Loucy (cell line): ENCODE measurements around the gene OR5AU1.

ENCODE experiments used
- H2AFZ ChIP-seq: fragments of 200-600 bp; sonication (generic); 2 replicates; pipeline ENCODE4 v1.6.0; 2016; ENCODE audit warnings: antibody characterized with exemption, mild to moderate bottlenecking, low read length, moderate library complexity
- H3F3A ChIP-seq: fragments of 200-600 bp; 2 replicates; pipeline ENCODE4 v1.6.0; 2016; ENCODE audit warnings: antibody characterized with exemption, low read depth, mild to moderate bottlenecking
- H3K27me3 ChIP-seq: fragments of 200-600 bp; sonication (generic); 2 replicates; pipeline ENCODE4 v1.6.1; 2014; ENCODE audit warnings: low read length, mild to moderate bottlenecking; ENCODE audit not compliant: insufficient read depth, poor library complexity, severe bottlenecking
- H3K36me3 ChIP-seq: fragments of 200-600 bp; sonication (generic); 2 replicates; pipeline ENCODE4 v1.6.1; 2016; ENCODE audit warnings: low read length; ENCODE audit not compliant: insufficient read depth
- H3K4me1 ChIP-seq: fragments of 200-600 bp; sonication (generic); 2 replicates; pipeline ENCODE4 v1.5.1; 2014; ENCODE audit warnings: low read length, mild to moderate bottlenecking; ENCODE audit not compliant: insufficient read depth, poor library complexity, severe bottlenecking
- H3K4me2 ChIP-seq: fragments of 200-600 bp; sonication (generic); 2 replicates; pipeline ENCODE4 v1.6.0; 2014; ENCODE audit warnings: antibody characterized with exemption, low read length, low read depth, mild to moderate bottlenecking; ENCODE audit not compliant: poor library complexity, severe bottlenecking
- H3K4me3 ChIP-seq: fragments of 200-600 bp; sonication (generic); 2 replicates; pipeline ENCODE4 v1.5.1; 2014; ENCODE audit warnings: low read length, mild to moderate bottlenecking, mixed read lengths; ENCODE audit not compliant: poor library complexity, severe bottlenecking
- H3K79me2 ChIP-seq: fragments of 200-600 bp; sonication (generic); 2 replicates; pipeline ENCODE4 v1.6.1; 2014; ENCODE audit warnings: low read length; ENCODE audit not compliant: insufficient read depth
- H3K9ac ChIP-seq: fragments of 200-600 bp; sonication (generic); 2 replicates; pipeline ENCODE4 v1.6.0; 2014; ENCODE audit warnings: mild to moderate bottlenecking, low read depth, low read length, moderate library complexity; ENCODE audit not compliant: poor library complexity, severe bottlenecking
- H3K9me2 ChIP-seq: fragments of 200-600 bp; sonication (generic); replicated peaks from 2 replicates; pipeline ENCODE4 v1.6.1; 2016; ENCODE audit warnings: low read depth, low read length, mixed read lengths
- H3K9me3 ChIP-seq: fragments of 200-600 bp; sonication (generic); 2 replicates; pipeline ENCODE4 v1.6.1; 2014; ENCODE audit warnings: mild to moderate bottlenecking, antibody characterized with exemption, low read length, low read depth; ENCODE audit not compliant: insufficient read depth
- H4K20me1 ChIP-seq: fragments of 200-600 bp; sonication (generic); 2 replicates; pipeline ENCODE4 v1.6.0; 2014; ENCODE audit warnings: antibody characterized with exemption, low read length, mild to moderate bottlenecking; ENCODE audit not compliant: insufficient read depth, poor library complexity, severe bottlenecking
- CTCF ChIP-seq: fragments of 200-600 bp; sonication (generic); conservative IDR thresholded peaks from 2 replicates; pipeline ENCODE4 v1.5.1; 2014; ENCODE audit warnings: mild to moderate bottlenecking, antibody characterized with exemption, low read length
- EZH2phosphoT487 ChIP-seq: fragments of 200-600 bp; IDR thresholded peaks from 2 replicates; pipeline ENCODE4 v1.6.1; 2018; ENCODE audit warnings: antibody characterized with exemption, mild to moderate bottlenecking, moderate library complexity, borderline replicate concordance

OR5AU1 gene

GRCh38 chr14:21113369-21113768 lies 42.5 kb downstream of the OR5AU1 start:
- no peak overlapping the region for H2AFZ ChIP-seq
- H3K27me3 ChIP-seq, result no peaks in the 10 kb centered on the region
- H3K4me3 ChIP-seq, result no peak overlapping the region
- H3F3A ChIP-seq, result no peaks in the 10 kb centered on the region
- no peaks in the 10 kb centered on the region for H3K79me2 ChIP-seq
- H3K9me3 ChIP-seq, result no peaks in the 10 kb centered on the region
- no peaks in the 10 kb centered on the region for H4K20me1 ChIP-seq
- no peak for TF ChIP-seq CTCF
- no peak for TF ChIP-seq EZH2phosphoT487
- H3K4me2 ChIP-seq, result no peak overlapping the region
- no peak overlapping the region for H3K9ac ChIP-seq
- H3K36me3 ChIP-seq, result no peaks in the 10 kb centered on the region
- no peaks in the 10 kb centered on the region for H3K9me2 ChIP-seq
- H3K4me1 ChIP-seq, result peaks cover 24% of the 10 kb centered on the region

GRCh38 chr14:21112255-21112654 lies 43.6 kb downstream of the OR5AU1 start:
- Histone ChIP-seq H3K4me3 (no peak overlapping the region), H3K9me3 (no peaks in the 10 kb centered on the region), H3K9me2 (no peaks in the 10 kb centered on the region), H3K79me2 (no peaks in the 10 kb centered on the region), H3K36me3 (no peaks in the 10 kb centered on the region), H4K20me1 (no peaks in the 10 kb centered on the region), H3K4me2 (no peak overlapping the region), H3K9ac (no peak overlapping the region), H3K27me3 (no peaks in the 10 kb centered on the region), H3F3A (no peaks in the 10 kb centered on the region), H3K4me1 (peaks cover 26% of the 10 kb centered on the region), H2AFZ (no peak overlapping the region)
- TF ChIP-seq EZH2phosphoT487 (no peak), CTCF (no peak)

GRCh38 chr14:21109377-21110138 lies 46.3 kb downstream of the OR5AU1 start:
- TF ChIP-seq EZH2phosphoT487 (no peak), CTCF (no peak)
- H3K36me3 ChIP-seq, result no peaks in the 10 kb centered on the region
- peak overlapping the region; percentile 29 for H3K4me2 ChIP-seq
- H2AFZ ChIP-seq, result no peak overlapping the region
- peaks cover 41% of the 10 kb centered on the region for H3K4me1 ChIP-seq
- H3K79me2 ChIP-seq, result no peaks in the 10 kb centered on the region
- H3K9me3 ChIP-seq, result no peaks in the 10 kb centered on the region
- H3K27me3 ChIP-seq, result no peaks in the 10 kb centered on the region
- H4K20me1 ChIP-seq, result no peaks in the 10 kb centered on the region
- H3K4me3 ChIP-seq, result peak overlapping the region; percentile 7
- H3K9me2 ChIP-seq, result no peaks in the 10 kb centered on the region
- peak overlapping the region; percentile 53 for H3K9ac ChIP-seq
- H3F3A ChIP-seq, result no peaks in the 10 kb centered on the region
